ENCODE data around the gene HDDC2. TPM values are rescaled to one million over a fixed set of nuclear protein-coding genes. Genes with fewer than 3 reads are reported as not detected.
"Not testable (repeated sequence)": the region's sequence is repeated elsewhere in the genome, so short reads cannot be mapped to it uniquely, and the experiment has no call there.

HDDC2 gene
- total and polyA plus RNA-seq, 4 donors: 34.6 to 72.3 (median 58.5) TPM

GRCh38 chr6:125293587-125293986, 8.2 kb downstream of the HDDC2 start:
- Histone ChIP-seq H3K36me3 (ENCODE audit: control insufficient read depth in 4 of 4, insufficient read depth in 4 of 4, low read length in 4 of 4) (peaks cover 5 to 33% (median 12%) of the 10 kb centered on the region in 4 donors), H3K27me3 (ENCODE audit: control insufficient read depth in 3 of 3, insufficient read depth in 3 of 3, low read length in 2 of 3) (no peaks in the 10 kb centered on the region), H3K4me1 (ENCODE audit: control insufficient read depth in 5 of 5, insufficient read depth in 5 of 5, low read length in 5 of 5) (peaks cover 0 to 13% (median 0%) of the 10 kb centered on the region in 5 donors), H3K4me3 (no peak overlapping the region), H3K9me3 (ENCODE audit: control insufficient read depth in 4 of 4, insufficient read depth in 3 of 4, low read length in 3 of 4) (no peaks in the 10 kb centered on the region), H3K27ac (ENCODE audit: low read depth in 1 of 2, low read length in 1 of 2) (no peak overlapping the region), H3K9ac (ENCODE audit: insufficient read depth in 1 of 2, low read length in 2 of 2) (no peak overlapping the region)
- ATAC-seq (ENCODE audit: insufficient read depth, low FRiP score) (no peak), DNase-seq (no peak)
- 96 to 98% methylated on average over 3 of the region's 3 CpGs for WGBS, 2 donors
- TF ChIP-seq, protein P1, sequence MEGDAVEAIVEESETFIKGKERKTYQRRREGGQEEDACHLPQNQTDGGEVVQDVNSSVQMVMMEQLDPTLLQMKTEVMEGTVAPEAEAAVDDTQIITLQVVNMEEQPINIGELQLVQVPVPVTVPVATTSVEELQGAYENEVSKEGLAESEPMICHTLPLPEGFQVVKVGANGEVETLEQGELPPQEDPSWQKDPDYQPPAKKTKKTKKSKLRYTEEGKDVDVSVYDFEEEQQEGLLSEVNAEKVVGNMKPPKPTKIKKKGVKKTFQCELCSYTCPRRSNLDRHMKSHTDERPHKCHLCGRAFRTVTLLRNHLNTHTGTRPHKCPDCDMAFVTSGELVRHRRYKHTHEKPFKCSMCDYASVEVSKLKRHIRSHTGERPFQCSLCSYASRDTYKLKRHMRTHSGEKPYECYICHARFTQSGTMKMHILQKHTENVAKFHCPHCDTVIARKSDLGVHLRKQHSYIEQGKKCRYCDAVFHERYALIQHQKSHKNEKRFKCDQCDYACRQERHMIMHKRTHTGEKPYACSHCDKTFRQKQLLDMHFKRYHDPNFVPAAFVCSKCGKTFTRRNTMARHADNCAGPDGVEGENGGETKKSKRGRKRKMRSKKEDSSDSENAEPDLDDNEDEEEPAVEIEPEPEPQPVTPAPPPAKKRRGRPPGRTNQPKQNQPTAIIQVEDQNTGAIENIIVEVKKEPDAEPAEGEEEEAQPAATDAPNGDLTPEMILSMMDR (IDR thresholded peaks at IDR 0.05; ENCODE audit: control extremely low read depth, extremely low read depth): no peak

- Histone ChIP-seq H3K9me3 (ENCODE audit: control insufficient read depth in 4 of 4, insufficient read depth in 3 of 4, low read length in 3 of 4) (peaks cover 0 to 4% (median 0%) of the 10 kb centered on the region in 4 donors), H3K4me3 (no peak overlapping the region), H3K36me3 (ENCODE audit: control insufficient read depth in 4 of 4, insufficient read depth in 4 of 4, low read length in 4 of 4) (peaks cover 6 to 29% (median 13%) of the 10 kb centered on the region in 4 donors), H3K27ac (ENCODE audit: low read depth in 1 of 2, low read length in 1 of 2) (no peak overlapping the region), H3K9ac (ENCODE audit: insufficient read depth in 1 of 2, low read length in 2 of 2) (no peak overlapping the region), H3K27me3 (ENCODE audit: control insufficient read depth in 3 of 3, insufficient read depth in 3 of 3, low read length in 2 of 3) (no peaks in the 10 kb centered on the region), H3K4me1 (ENCODE audit: control insufficient read depth in 5 of 5, insufficient read depth in 5 of 5, low read length in 5 of 5) (no peaks in the 10 kb centered on the region)
- TF ChIP-seq, protein P1 (IDR thresholded peaks at IDR 0.05; ENCODE audit: control extremely low read depth, extremely low read depth): no peak
- DNase-seq (no peak), ATAC-seq (ENCODE audit: insufficient read depth, low FRiP score) (no peak)
- WGBS, 2 donors: 95 to 97% methylated on average over 9 of the region's 9 CpGs
These were observed 14.0 kb downstream of the HDDC2 start for GRCh38 chr6:125287718-125288117.

DNA sequence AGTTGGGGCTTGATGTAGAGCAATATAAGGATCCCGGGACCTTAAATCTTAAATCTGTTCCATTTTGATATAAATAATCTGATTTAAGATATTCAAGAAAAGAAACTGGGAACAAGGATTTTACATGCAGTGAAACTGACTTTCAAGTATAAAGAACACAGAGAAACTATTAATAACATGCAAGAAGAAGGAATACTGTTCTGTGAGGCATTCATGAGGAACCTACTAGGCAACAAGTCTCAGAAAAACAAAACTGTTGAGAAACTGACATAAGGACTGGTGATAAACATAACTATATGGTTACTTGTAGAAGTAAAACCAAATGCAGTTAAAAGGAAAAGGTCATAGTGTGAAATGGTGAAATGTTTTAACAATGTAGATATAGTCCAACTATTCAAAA, 15.8 kb downstream of the HDDC2 start:
- WGBS, 2 donors: 97% methylated on average over 1 of the region's 1 CpG
- TF ChIP-seq, protein P1 (IDR thresholded peaks at IDR 0.05; ENCODE audit: control extremely low read depth, extremely low read depth): no peak
- H3K36me3 ChIP-seq (ENCODE audit: control insufficient read depth in 4 of 4, insufficient read depth in 4 of 4, low read length in 4 of 4): peaks cover 2 to 23% (median 8%) of the 10 kb centered on the region in 4 donors
- no peak overlapping the region for H3K4me3 ChIP-seq
- ATAC-seq (ENCODE audit: insufficient read depth, low FRiP score) (no peak), DNase-seq (no peak)
- H3K4me1 ChIP-seq (ENCODE audit: control insufficient read depth in 5 of 5, insufficient read depth in 5 of 5, low read length in 5 of 5): no peaks in the 10 kb centered on the region
- no peak overlapping the region for H3K27ac ChIP-seq (ENCODE audit: low read depth in 1 of 2, low read length in 1 of 2)
- H3K9ac ChIP-seq (ENCODE audit: insufficient read depth in 1 of 2, low read length in 2 of 2): no peak overlapping the region
- no peaks in the 10 kb centered on the region for H3K27me3 ChIP-seq (ENCODE audit: control insufficient read depth in 3 of 3, insufficient read depth in 3 of 3, low read length in 2 of 3)
- peaks cover 0 to 4% (median 0%) of the 10 kb centered on the region in 4 donors for H3K9me3 ChIP-seq (ENCODE audit: control insufficient read depth in 4 of 4, insufficient read depth in 3 of 4, low read length in 3 of 4)

GRCh38 chr6:125285353-125285752, 16.4 kb downstream of the HDDC2 start:
- no peak overlapping the region for H3K4me3 ChIP-seq
- DNase-seq: no peak
- TF ChIP-seq, protein P1 (IDR thresholded peaks at IDR 0.05; ENCODE audit: control extremely low read depth, extremely low read depth): no peak
- H3K9me3 ChIP-seq (ENCODE audit: control insufficient read depth in 4 of 4, insufficient read depth in 3 of 4, low read length in 3 of 4): peaks cover 0 to 4% (median 2%) of the 10 kb centered on the region in 4 donors
- WGBS, 2 donors: 97 to 99% methylated on average over 1 of the region's 1 CpG
- H3K27me3 ChIP-seq (ENCODE audit: control insufficient read depth in 3 of 3, insufficient read depth in 3 of 3, low read length in 2 of 3): no peaks in the 10 kb centered on the region
- ATAC-seq (ENCODE audit: insufficient read depth, low FRiP score): no peak
- no peak overlapping the region for H3K27ac ChIP-seq (ENCODE audit: low read depth in 1 of 2, low read length in 1 of 2)
- peaks cover 7 to 27% (median 11%) of the 10 kb centered on the region in 4 donors for H3K36me3 ChIP-seq (ENCODE audit: control insufficient read depth in 4 of 4, insufficient read depth in 4 of 4, low read length in 4 of 4)
- H3K4me1 ChIP-seq (ENCODE audit: control insufficient read depth in 5 of 5, insufficient read depth in 5 of 5, low read length in 5 of 5): no peaks in the 10 kb centered on the region
- H3K9ac ChIP-seq (ENCODE audit: insufficient read depth in 1 of 2, low read length in 2 of 2): no peak overlapping the region

DNA sequence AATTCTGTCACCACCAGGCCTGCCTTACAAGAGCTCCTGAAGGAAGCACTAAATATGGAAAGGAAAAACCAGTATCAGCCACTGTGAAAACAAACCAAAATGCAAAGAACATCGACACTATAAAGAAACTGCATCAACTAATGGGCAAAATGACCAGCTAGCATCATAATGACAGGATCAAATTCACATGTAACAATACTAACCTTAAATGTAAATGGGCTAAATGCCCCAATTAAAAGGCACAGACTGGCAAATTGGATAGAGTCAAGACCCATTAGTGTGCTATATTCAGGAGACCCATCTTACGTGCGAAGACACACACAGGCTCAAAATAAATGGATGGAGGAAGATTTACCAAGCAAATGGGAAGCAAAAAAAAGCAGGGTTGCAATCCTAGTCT, 19.3 kb downstream of the HDDC2 start:
- not testable (repeated sequence) for H3K4me3 ChIP-seq; H3K9ac ChIP-seq (ENCODE audit: insufficient read depth in 1 of 2, low read length in 2 of 2); H3K9me3 ChIP-seq (ENCODE audit: control insufficient read depth in 4 of 4, insufficient read depth in 3 of 4, low read length in 3 of 4); H3K27ac ChIP-seq (ENCODE audit: low read depth in 1 of 2, low read length in 1 of 2); DNase-seq; ATAC-seq (ENCODE audit: insufficient read depth, low FRiP score); H3K4me1 ChIP-seq (ENCODE audit: control insufficient read depth in 5 of 5, insufficient read depth in 5 of 5, low read length in 5 of 5); H3K27me3 ChIP-seq (ENCODE audit: control insufficient read depth in 3 of 3, insufficient read depth in 3 of 3, low read length in 2 of 3)
- H3K36me3 ChIP-seq (ENCODE audit: control insufficient read depth in 4 of 4, insufficient read depth in 4 of 4, low read length in 4 of 4): peaks cover 6 to 23% (median 13%) of the 10 kb centered on the region in 4 donors
- 98% methylated on average over 3 of the region's 3 CpGs for WGBS, 2 donors
